HG02759 (cell line): ENCODE measurements around the gene ENPP5.
A peak's percentile ranks its signal among the peaks of the same experiment; 100 is the strongest.
"Not testable (repeated sequence)": the region's sequence is repeated elsewhere in the genome, so short reads cannot be mapped to it uniquely, and the experiment has no call there.

Experiments used
- ATAC-seq: cut with Tn5 transposase; IDR thresholded peaks from one replicate; pipeline ENCODE4 v1.9.1; 2021; ENCODE audit warnings: mild to moderate bottlenecking, moderate library complexity; ENCODE audit not compliant: unreplicated experiment

The ENPP5 gene

GRCh38 chr6:46175976-46176375 lies 5.2 kb upstream of the ENPP5 start:
- peak; percentile 47 for ATAC-seq

GRCh38 chr6:46175446-46175845 lies 4.7 kb upstream of the ENPP5 start:
- peak; percentile 63 for ATAC-seq

GRCh38 chr6:46174904-46175303 lies 4.1 kb upstream of the ENPP5 start:
- ATAC-seq, result no peak

GRCh38 chr6:46172176-46172575 lies 1.4 kb upstream of the ENPP5 start:
- no peak for ATAC-seq

- ATAC-seq, result no peak
Measured at GRCh38 chr6:46160102-46160501, 10.7 kb downstream of the ENPP5 start.

- no peak for ATAC-seq
Measured at GRCh38 chr6:46159229-46159628, 11.6 kb downstream of the ENPP5 start.

- no peak for ATAC-seq
Measured at GRCh38 chr6:46156701-46157100, 14.1 kb downstream of the ENPP5 start.

GRCh38 chr6:46149066-46149465 lies 21.7 kb downstream of the ENPP5 start:
- ATAC-seq, result not testable (repeated sequence)

GRCh38 chr6:46144270-46144669 lies 26.5 kb downstream of the ENPP5 start:
- ATAC-seq, result no peak

- peak; percentile 83 for ATAC-seq
Measured at GRCh38 chr6:46138281-46138680, 32.5 kb downstream of the ENPP5 start.

GRCh38 chr6:46137387-46137786 lies 33.4 kb downstream of the ENPP5 start:
- peak; percentile 60 for ATAC-seq

GRCh38 chr6:46136831-46137230 lies 33.9 kb downstream of the ENPP5 start:
- no peak for ATAC-seq

- ATAC-seq, result no peak
Measured at GRCh38 chr6:46135176-46135575, 35.6 kb downstream of the ENPP5 start.

GRCh38 chr6:46134216-46134615 lies 36.6 kb downstream of the ENPP5 start:
- no peak for ATAC-seq

- ATAC-seq, result not testable (repeated sequence)
Measured at GRCh38 chr6:46131291-46131690, 39.5 kb downstream of the ENPP5 start.

- ATAC-seq, result no peak
Measured at GRCh38 chr6:46130666-46131065, 40.1 kb downstream of the ENPP5 start.

GRCh38 chr6:46129629-46130511 lies 40.9 kb downstream of the ENPP5 start, which contains the start of gene ENPP4:
ENPP4 (plus strand) TSS chr6:46129989; CDS start chr6:46139584, 9,595 bp downstream.
- ATAC-seq, result peak; percentile 99

GRCh38 chr6:46129291-46129628 lies 41.5 kb downstream of the ENPP5 start:
- peak; percentile 4 for ATAC-seq

GRCh38 chr6:46128476-46128875 lies 42.3 kb downstream of the ENPP5 start:
- no peak for ATAC-seq

- ATAC-seq, result not testable (repeated sequence)
Measured at GRCh38 chr6:46119679-46120078, 51.1 kb downstream of the ENPP5 start.

- no peak for ATAC-seq
Measured at GRCh38 chr6:46118836-46119235, 51.9 kb downstream of the ENPP5 start.

- no peak for ATAC-seq
Measured at GRCh38 chr6:46118157-46118556, 52.6 kb downstream of the ENPP5 start.

- peak; percentile 54 for ATAC-seq
Measured at GRCh38 chr6:46116289-46116688, 54.5 kb downstream of the ENPP5 start.
